ENCODE data around the gene SYP.

Gene SYP

DNA sequence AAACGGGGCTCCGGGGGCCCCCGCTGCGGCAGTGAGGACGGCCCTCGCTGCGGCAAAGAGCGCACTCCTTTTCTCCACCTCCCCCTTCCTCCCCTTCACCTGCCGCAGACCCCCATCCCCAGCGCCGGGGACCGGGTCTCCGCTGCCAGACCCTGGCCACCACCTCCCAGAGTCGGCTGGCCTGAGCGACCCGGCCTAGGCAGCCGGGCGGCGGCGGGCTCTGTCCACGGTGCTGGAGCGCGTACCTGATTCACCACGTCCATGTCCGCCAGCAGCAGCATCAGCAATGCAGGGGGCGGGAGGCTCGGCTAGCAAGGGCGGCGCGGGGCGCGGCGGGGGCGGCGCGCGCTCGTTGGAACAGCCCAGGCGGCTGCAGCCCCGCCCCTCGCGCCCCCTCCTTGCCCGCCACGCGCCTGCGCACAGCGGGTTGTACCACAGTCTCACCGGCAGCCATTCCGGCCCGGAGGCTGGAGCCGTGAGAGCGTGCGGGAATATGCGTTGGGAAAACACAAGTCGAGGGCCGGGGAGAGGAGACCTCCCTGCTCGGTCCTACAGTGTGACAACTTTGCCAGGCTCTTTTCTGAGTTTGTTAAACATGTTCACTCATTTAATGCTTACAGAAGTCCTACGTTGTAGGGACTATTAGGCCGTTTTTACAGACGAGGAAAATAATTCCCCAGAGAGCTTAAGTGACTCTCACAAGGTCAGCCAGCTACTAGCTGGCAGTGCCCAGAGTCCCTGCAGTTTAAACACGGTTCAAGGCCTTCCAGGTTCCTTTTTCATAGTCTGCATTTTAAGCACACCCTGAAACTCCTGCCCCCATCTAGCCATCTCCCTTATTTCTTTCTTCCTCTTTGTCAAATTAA lies at the start of gene SYP:
Gene SYP (minus strand): TSS at position 288 of the 866 bp plus-strand sequence. CDS start 7 bp downstream, at position 281.
- H3K4me3 ChIP-seq (ENCODE audit: low read depth, low read length) = peak within 1 kb of the TSS; percentile 34
- TF ChIP-seq, protein P1, sequence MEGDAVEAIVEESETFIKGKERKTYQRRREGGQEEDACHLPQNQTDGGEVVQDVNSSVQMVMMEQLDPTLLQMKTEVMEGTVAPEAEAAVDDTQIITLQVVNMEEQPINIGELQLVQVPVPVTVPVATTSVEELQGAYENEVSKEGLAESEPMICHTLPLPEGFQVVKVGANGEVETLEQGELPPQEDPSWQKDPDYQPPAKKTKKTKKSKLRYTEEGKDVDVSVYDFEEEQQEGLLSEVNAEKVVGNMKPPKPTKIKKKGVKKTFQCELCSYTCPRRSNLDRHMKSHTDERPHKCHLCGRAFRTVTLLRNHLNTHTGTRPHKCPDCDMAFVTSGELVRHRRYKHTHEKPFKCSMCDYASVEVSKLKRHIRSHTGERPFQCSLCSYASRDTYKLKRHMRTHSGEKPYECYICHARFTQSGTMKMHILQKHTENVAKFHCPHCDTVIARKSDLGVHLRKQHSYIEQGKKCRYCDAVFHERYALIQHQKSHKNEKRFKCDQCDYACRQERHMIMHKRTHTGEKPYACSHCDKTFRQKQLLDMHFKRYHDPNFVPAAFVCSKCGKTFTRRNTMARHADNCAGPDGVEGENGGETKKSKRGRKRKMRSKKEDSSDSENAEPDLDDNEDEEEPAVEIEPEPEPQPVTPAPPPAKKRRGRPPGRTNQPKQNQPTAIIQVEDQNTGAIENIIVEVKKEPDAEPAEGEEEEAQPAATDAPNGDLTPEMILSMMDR (IDR thresholded peaks at IDR 0.05; ENCODE audit: borderline replicate concordance, insufficient read depth, low read depth, low read length) = no peak

DNA sequence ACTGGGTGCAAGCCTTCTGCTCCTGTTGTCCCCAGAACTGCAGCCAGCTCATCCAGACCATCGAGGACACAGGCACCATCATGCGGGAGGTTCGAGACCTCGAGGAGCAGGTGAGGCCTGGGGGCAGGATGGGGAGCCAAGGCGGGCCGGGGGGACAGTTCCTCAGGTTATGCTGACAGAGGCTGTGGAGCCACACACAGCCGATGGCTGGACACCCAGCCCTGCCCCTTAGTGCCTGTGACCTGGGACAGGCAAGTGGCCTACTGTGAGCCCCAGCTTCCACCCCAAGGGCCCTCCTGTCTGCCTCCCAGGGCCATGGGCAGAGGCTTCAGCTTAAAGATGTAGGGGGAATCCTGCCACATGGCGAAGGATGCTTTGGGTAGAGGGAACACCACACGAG lies 49.6 kb upstream of the SYP start:
- TF ChIP-seq, protein P1 (IDR thresholded peaks at IDR 0.05; ENCODE audit: borderline replicate concordance, insufficient read depth, low read depth, low read length) = no peak
- H3K4me3 ChIP-seq (ENCODE audit: low read depth, low read length) = no peak overlapping the region

DNA sequence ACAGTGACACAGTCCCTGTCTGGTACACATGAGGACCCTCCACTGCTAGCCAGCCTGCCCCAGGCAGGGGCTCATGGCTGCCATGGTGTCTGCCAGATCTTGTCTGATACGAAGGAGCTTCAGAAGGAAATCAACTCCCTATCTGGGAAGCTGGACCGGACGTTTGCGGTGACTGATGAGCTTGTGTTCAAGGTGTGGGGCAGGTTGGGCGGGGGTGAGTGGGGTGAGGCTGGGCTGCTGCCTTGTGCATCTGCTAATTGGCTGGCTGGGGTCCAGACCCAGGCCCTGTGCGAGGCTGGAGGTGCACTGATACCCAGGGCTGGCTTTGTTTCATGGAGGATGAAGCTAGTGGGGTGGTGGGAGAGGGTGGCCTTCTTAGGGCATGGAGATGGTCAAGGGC lies 49.1 kb upstream of the SYP start:
- H3K4me3 ChIP-seq (ENCODE audit: low read depth, low read length) = no peak overlapping the region
- TF ChIP-seq, protein P1 (IDR thresholded peaks at IDR 0.05; ENCODE audit: borderline replicate concordance, insufficient read depth, low read depth, low read length) = no peak

DNA sequence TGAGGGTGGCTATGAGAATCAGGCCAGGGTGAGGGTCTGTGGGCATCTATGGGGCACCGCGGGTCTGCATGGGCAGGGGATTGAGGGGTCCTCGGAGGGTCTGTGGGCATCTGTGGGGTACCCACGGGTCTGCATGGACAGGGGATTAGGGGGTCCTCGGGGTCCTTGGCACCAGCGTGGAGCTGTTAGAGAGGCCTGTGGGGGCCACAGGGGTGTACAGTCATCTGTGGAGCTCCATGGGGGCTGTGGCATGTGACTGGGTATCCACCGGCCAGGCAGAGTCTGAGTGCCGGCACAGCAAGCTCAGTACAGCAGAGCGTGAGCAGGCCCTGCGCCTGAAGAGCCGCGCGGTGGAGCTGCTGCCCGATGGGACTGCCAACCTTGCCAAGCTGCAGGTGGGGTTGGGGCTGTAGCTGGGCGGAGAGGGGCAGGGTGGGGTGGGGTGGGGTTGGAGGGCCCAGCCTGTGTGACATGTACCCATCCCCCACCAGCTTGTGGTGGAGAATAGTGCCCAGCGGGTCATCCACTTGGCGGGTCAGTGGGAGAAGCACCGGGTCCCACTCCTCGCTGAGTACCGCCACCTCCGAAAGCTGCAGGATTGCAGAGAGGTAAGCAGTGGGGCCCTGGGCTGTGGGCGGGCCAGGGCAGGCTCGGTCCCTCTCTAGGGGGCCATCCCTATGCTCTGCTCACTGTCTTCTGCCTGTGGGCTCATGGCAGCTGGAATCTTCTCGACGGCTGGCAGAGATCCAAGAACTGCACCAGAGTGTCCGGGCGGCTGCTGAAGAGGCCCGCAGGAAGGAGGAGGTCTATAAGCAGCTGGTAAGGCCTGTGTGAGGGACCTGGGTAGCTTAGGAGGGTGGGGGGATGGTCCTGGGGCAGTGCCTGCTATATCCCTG lies 48.2 kb upstream of the SYP start:
- TF ChIP-seq, protein P1 (IDR thresholded peaks at IDR 0.05; ENCODE audit: borderline replicate concordance, insufficient read depth, low read depth, low read length) = no peak
- H3K4me3 ChIP-seq (ENCODE audit: low read depth, low read length) = no peak overlapping the region

DNA sequence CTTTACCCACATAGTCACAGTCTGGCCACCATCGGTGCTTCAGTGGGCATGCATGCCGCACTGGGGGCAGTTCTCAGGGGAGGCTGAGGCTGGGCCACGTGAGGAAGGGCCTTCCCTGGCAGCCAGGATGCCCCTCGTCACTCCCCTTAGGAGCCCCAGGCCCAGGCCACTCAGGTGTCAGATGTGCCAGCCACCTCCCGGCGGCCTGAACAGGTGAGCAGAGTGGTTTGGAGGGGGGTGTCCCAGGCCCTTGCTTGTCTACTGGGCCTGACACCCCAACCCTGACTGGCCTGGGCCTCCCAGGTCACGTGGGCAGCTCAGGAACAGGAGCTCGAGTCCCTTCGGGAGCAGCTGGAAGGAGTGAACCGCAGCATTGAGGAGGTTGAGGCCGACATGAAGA lies 47.4 kb upstream of the SYP start:
- TF ChIP-seq, protein P1 (IDR thresholded peaks at IDR 0.05; ENCODE audit: borderline replicate concordance, insufficient read depth, low read depth, low read length) = no peak

DNA sequence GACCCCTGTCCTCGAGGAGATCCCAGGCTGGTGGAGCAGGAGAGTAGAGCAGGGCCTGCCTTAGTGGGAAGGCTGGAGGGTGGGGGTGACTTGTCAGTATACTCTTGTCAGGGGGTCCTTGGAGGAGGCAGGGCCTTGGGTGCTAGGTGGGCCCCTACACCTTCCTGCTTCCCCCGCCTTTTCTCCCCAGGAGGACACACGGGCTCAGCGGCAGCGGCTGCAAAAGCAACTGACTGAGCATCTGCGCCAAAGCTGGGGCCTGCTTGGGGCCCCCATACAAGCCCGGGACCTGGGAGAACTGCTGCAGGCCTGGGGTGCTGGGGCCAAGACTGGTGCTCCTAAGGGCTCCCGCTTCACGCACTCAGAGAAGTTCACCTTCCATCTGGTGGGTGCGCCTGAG lies 46.5 kb upstream of the SYP start:
- no peak overlapping the region for H3K4me3 ChIP-seq (ENCODE audit: low read depth, low read length)
- TF ChIP-seq, protein P1 (IDR thresholded peaks at IDR 0.05; ENCODE audit: borderline replicate concordance, insufficient read depth, low read depth, low read length) = no peak

More for the DNA sequence above, 47.4 kb upstream of the SYP start:
- no peak overlapping the region for H3K4me3 ChIP-seq (ENCODE audit: low read depth, low read length)
